Body of pancreas (tissue), 4 donors: ENCODE measurements around the gene CLEC1B. TPM values are rescaled to one million over a fixed set of nuclear protein-coding genes. Genes with fewer than 3 reads are reported as not detected.
"Not testable (repeated sequence)": the region's sequence is repeated elsewhere in the genome, so short reads cannot be mapped to it uniquely, and the experiment has no call there.

Experiments
- ATAC-seq: fragments of 150-250 bp; one replicate; pipeline ENCODE4 v1.9.1; 2016
- DNase-seq, 4 donors: peaks; one replicate each; pipeline ENCODE4 v3.0.0-alpha.2; 2019
- H3K27ac ChIP-seq, 4 donors: fragments of 200-600 bp; sonication (generic); 1 replicate in 3 of 4; 2 replicates in 1 of 4; pipeline versions ENCODE4 v1.5.1 to v1.6.1; 2016 to 2019; ENCODE audit warnings: mild to moderate bottlenecking in 1 of 4, mixed read lengths in 1 of 4, moderate library complexity in 1 of 4
- H3K27me3 ChIP-seq, 2 donors: fragments of 200-600 bp; sonication (generic); one replicate each; pipeline ENCODE4 v1.6.0; 2016; ENCODE audit warnings: mild to moderate bottlenecking in 1 of 2
- H3K36me3 ChIP-seq, 2 donors: fragments of 200-600 bp; sonication (generic); replicated peaks in 1 of 2; 2 replicates each; pipeline ENCODE4 v1.5.1; 2016; ENCODE audit warnings: low read depth in 2 of 2; ENCODE audit not compliant: insufficient read depth in 1 of 2
- H3K4me1 ChIP-seq: fragments of 200-600 bp; sonication (generic); one replicate; pipeline ENCODE4 v1.6.0; 2016
- H3K4me3 ChIP-seq, 2 donors: fragments of 200-600 bp; sonication (generic); 1 replicate in 1 of 2; 2 replicates in 1 of 2; pipeline ENCODE4 v1.5.1; 2016 to 2019
- H3K9me3 ChIP-seq, 3 donors: fragments of 200-600 bp; sonication (generic); 1 replicate in 2 of 3; 2 replicates in 1 of 3; pipeline ENCODE4 v1.5.1; 2016
- POLR2A ChIP-seq, 3 donors: fragments of 450-650 bp; IDR thresholded peaks; one replicate each; pipeline ENCODE4 v1.6.1; 2016; ENCODE audit warnings: antibody characterized with exemption in 3 of 3, mild to moderate bottlenecking in 2 of 3
- WGBS, 2 donors: methylation state at CpG; one replicate each; pipeline ENCODE4 v1.1.5; 2017; 5-methylcytosine and 5-hydroxymethylcytosine counted together
- intact Hi-C: fragments of 100-400 bp; cut with DNase I; formaldehyde crosslinking; loops from one replicate; pipeline ENCODE4 v1.15.1; 2023
- total RNA-seq, 2 donors: library from RNA; depleted of rRNA; stranded (reverse); fragments of >200 nt; gene quantifications; one replicate each; pipeline ENCODE4 v1.1.0, GENCODE V29; 2016
- TF ChIP-seq, protein P1 (sequence below), 7 experiments: fragments of 450-650 bp in 4 of 7; fragments of 200-600 bp in 3 of 7; sonication (generic) in 3 of 7; IDR thresholded peaks; one replicate each; pipeline ENCODE4 v1.5.1; 2016 to 2019; ENCODE audit warnings: antibody characterized with exemption in 7 of 7

The CLEC1B gene
- total RNA-seq, 2 donors from 2014 or later: not detected

DNA sequence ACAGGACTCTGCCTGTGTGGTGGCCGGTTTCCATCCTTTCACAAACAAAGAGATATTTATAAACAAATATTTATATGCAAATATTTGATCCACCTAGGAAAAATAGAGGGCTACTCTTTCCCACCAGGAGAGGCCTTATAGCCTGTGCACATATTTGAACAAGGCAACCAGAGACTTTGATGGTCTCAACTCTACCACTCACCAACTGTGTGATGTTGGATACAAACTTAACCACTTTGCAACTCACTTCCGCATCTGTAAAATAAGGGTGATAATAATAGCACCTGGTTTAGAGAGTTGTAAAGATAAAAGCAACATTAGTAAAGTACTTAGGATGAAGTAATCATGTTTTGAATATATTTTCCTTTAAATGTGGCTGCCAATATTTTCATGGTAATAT, 29.2 kb downstream of the CLEC1B start:
- WGBS, 2 donors: 45 to 50% methylated on average over 2 of the region's 2 CpGs
- Histone ChIP-seq H3K27me3 (no peaks in the 10 kb centered on the region), H3K36me3 (no peaks in the 10 kb centered on the region), H3K9me3 (no peaks in the 10 kb centered on the region), H3K27ac (no peak overlapping the region), H3K4me1 (no peaks in the 10 kb centered on the region), H3K4me3 (no peak overlapping the region)
- intact Hi-C loops: no loop called here
- ATAC-seq: no peak
- no peak for TF ChIP-seq POLR2A (IDR thresholded peaks at IDR 0.05)
- TF ChIP-seq, protein P1, sequence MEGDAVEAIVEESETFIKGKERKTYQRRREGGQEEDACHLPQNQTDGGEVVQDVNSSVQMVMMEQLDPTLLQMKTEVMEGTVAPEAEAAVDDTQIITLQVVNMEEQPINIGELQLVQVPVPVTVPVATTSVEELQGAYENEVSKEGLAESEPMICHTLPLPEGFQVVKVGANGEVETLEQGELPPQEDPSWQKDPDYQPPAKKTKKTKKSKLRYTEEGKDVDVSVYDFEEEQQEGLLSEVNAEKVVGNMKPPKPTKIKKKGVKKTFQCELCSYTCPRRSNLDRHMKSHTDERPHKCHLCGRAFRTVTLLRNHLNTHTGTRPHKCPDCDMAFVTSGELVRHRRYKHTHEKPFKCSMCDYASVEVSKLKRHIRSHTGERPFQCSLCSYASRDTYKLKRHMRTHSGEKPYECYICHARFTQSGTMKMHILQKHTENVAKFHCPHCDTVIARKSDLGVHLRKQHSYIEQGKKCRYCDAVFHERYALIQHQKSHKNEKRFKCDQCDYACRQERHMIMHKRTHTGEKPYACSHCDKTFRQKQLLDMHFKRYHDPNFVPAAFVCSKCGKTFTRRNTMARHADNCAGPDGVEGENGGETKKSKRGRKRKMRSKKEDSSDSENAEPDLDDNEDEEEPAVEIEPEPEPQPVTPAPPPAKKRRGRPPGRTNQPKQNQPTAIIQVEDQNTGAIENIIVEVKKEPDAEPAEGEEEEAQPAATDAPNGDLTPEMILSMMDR (IDR thresholded peaks at IDR 0.05): no peak
- no peak for DNase-seq

DNA sequence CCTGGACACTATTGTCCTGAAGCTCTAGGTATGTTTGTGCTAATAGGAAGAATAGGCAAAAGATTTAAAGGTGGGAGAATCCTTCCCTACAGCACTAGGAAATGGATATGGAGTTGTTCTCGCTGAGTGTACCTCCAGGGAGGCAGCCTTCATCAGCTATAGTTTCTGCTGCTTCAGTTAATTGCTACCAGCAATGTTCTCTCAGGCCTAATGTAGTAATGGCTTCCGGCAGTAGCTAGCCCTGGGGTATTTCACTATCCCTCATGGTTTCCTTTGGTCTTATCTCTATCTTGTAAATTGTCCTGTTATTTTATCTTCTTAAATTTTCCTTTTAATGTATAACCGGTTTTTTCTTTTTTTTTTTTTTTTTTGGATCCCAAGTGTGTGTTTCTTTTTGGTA, 37.0 kb downstream of the CLEC1B start:
- intact Hi-C loops: no loop called here
- Histone ChIP-seq H3K4me3 (no peak overlapping the region), H3K27ac (no peak overlapping the region), H3K4me1 (no peaks in the 10 kb centered on the region), H3K27me3 (no peaks in the 10 kb centered on the region), H3K9me3 (no peaks in the 10 kb centered on the region), H3K36me3 (no peaks in the 10 kb centered on the region)
- DNase-seq (no peak), ATAC-seq (no peak)
- WGBS, 2 donors: 86 to 88% methylated on average over 3 of the region's 3 CpGs
- no peak for TF ChIP-seq POLR2A (IDR thresholded peaks at IDR 0.05)
- TF ChIP-seq, protein P1 (IDR thresholded peaks at IDR 0.05): no peak

DNA sequence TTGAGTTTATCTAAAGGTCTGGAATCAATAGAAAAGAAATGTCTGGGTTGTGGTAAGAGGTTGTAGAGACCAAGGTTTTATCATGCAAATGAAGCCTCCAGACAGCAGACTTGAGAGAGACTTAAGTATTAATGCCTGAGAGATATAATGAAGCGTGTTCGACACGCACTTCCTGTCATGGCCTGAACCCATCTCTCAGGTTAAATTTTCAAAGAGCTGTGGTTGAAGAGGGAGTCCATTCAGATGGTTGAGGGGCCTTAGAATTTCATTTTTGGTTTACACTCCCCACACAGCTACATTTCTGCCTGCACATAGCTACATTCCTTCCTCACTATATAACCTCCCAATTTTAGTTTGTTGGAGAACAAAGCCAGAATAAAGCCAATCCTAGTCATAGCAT, 37.8 kb downstream of the CLEC1B start:
- no peaks in the 10 kb centered on the region for H3K4me1 ChIP-seq
- H3K9me3 ChIP-seq: no peaks in the 10 kb centered on the region
- no peak overlapping the region for H3K4me3 ChIP-seq
- TF ChIP-seq, protein P1 (IDR thresholded peaks at IDR 0.05): no peak
- TF ChIP-seq POLR2A (IDR thresholded peaks at IDR 0.05): no peak
- H3K36me3 ChIP-seq: no peaks in the 10 kb centered on the region
- no peaks in the 10 kb centered on the region for H3K27me3 ChIP-seq
- intact Hi-C loops: no loop called here
- WGBS, 2 donors: 91 to 98% methylated on average over 3 of the region's 3 CpGs
- DNase-seq (no peak), ATAC-seq (no peak)
- no peak overlapping the region for H3K27ac ChIP-seq

DNA sequence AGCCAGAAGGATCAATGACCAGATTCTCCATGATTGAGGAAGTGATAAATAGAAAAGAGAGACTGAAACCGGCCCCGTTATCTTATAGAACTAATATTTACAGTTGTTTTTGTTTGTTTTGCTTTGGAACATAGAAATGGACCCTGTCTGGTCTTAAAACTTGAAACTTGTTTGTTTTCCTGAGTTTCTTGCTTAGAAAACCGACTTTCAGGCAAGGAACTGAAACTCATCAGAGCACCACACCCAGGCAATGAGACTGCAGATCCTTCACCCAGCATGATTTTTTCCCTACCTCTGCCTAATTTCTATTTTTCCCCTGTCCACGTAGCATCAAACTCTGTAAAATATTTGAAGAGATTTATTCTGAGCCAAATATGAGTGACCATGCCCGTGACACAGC, 38.3 kb downstream of the CLEC1B start:
- Histone ChIP-seq H3K9me3 (no peaks in the 10 kb centered on the region), H3K4me1 (no peaks in the 10 kb centered on the region), H3K27me3 (no peaks in the 10 kb centered on the region), H3K4me3 (no peak overlapping the region), H3K36me3 (no peaks in the 10 kb centered on the region), H3K27ac (no peak overlapping the region)
- WGBS, 2 donors: 44 to 51% methylated on average over 5 of the region's 5 CpGs
- intact Hi-C loops: no loop called here
- ATAC-seq (no peak), DNase-seq (no peak)
- TF ChIP-seq, protein P1 (IDR thresholded peaks at IDR 0.05): no peak
- TF ChIP-seq POLR2A (IDR thresholded peaks at IDR 0.05): no peak

DNA sequence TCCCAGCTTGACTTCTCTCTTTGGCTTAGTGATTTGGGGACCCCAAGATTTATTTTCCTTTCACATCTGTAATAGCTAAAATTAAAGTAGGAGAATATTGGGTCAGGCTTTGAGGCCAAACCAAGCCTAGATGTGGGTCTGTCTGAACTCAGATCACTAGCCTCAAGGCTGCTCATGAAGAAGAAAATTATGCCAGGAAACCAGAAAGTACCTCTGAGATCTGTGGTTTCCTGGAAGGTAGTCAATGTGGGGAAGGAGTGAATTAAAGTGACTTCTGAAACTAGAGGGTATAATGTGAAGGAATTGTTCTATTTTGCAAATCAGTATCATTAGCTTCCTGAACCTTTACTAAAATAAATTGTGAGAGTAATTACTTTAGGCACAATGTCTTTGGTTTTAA, 41.1 kb downstream of the CLEC1B start:
- no peaks in the 10 kb centered on the region for H3K4me1 ChIP-seq
- no peak for TF ChIP-seq POLR2A (IDR thresholded peaks at IDR 0.05)
- TF ChIP-seq, protein P1 (IDR thresholded peaks at IDR 0.05): no peak
- intact Hi-C loops: no loop called here
- no peak overlapping the region for H3K4me3 ChIP-seq
- no peaks in the 10 kb centered on the region for H3K36me3 ChIP-seq
- ATAC-seq: no peak
- H3K27ac ChIP-seq: no peak overlapping the region
- no peak for DNase-seq
- H3K27me3 ChIP-seq: no peaks in the 10 kb centered on the region
- no peaks in the 10 kb centered on the region for H3K9me3 ChIP-seq

DNA sequence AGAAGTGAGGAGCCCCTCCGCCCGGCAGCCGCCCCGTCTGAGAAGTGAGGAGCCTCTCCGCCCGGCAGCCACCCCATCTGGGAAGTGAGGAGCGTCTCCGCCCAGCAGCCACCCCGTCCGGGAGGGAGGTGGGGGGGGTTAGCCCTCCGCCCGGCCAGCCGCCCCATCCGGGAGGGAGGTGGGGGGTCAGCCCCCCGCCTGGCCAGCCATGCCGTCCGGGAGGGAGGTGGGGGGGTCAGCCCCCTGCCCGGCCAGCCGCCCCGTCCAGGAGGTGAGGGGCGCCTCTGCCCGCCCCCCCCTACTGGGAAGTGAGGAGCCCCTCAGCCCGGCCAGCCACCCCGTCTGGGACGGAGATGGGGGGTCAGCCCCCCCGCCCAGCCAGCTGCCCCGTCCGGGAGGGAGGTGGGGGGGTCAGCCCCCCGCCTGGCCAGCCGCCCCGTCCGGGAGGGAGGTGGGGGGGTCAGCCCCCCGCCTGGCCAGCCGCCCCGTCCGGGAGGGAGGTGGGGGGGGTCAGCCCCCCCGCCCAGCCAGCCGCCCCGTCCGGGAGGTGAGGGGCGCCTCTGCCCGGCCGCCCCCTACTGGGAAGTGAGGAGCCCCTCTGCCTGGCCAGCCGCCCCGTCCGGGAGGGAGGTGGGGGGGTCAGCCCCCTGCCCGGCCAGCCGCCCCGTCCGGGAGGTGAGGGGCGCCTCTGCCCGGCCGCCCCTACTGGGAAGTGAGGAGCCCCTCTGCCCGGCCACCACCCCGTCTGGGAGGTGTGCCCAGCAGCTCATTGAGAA, 45.8 kb downstream of the CLEC1B start:
- ATAC-seq, DNase-seq, H3K27me3 ChIP-seq, intact Hi-C loops, H3K36me3 ChIP-seq, H3K4me1 ChIP-seq, H3K4me3 ChIP-seq, H3K27ac ChIP-seq, H3K9me3 ChIP-seq: not testable (repeated sequence)
- WGBS, 2 donors: no CpG with 5 or more reads among the region's 55 CpGs
